CD4-positive, alpha-beta T cell treated with Interleukin-17A for 1 hour (primary cell): ENCODE measurements around the gene AWAT1.
"Not testable (repeated sequence)": the region's sequence is repeated elsewhere in the genome, so short reads cannot be mapped to it uniquely, and the experiment has no call there.

Source experiments
- DNase-seq: peaks from one replicate; pipeline ENCODE4 v3.0.0-alpha.2; 2020

The AWAT1 gene

GRCh38 chrX:70234355-70234754, at the start of gene AWAT1:
Gene AWAT1, plus strand, starts transcription at chrX:70234655. Its CDS starts 41 bp downstream, at chrX:70234696.
- no peak for DNase-seq

- no peak for DNase-seq
These were observed 44.2 kb upstream of the AWAT1 start for GRCh38 chrX:70190225-70190624.

GRCh38 chrX:70196961-70197720, 37.3 kb upstream of the AWAT1 start:
- DNase-seq = peak; percentile 74

- DNase-seq = no peak
These were observed 32.7 kb upstream of the AWAT1 start for GRCh38 chrX:70201732-70202131.

- no peak for DNase-seq
These were observed 26.0 kb upstream of the AWAT1 start for GRCh38 chrX:70208479-70208878.

- not testable (repeated sequence) for DNase-seq
These were observed 24.9 kb upstream of the AWAT1 start for GRCh38 chrX:70209570-70209969.

- DNase-seq = no peak
These were observed 14.3 kb upstream of the AWAT1 start for GRCh38 chrX:70219938-70220764.

GRCh38 chrX:70226048-70226447, 8.4 kb upstream of the AWAT1 start:
- no peak for DNase-seq

GRCh38 chrX:70226687-70227086, 7.8 kb upstream of the AWAT1 start:
- no peak for DNase-seq

GRCh38 chrX:70231666-70232065, 2.8 kb upstream of the AWAT1 start:
- DNase-seq = no peak

GRCh38 chrX:70240751-70241150, 6.3 kb downstream of the AWAT1 start:
- no peak for DNase-seq

- no peak for DNase-seq
These were observed 7.0 kb downstream of the AWAT1 start for GRCh38 chrX:70241501-70241900.

- DNase-seq = not testable (repeated sequence)
These were observed 9.1 kb downstream of the AWAT1 start for GRCh38 chrX:70243601-70244000.

GRCh38 chrX:70244881-70245280, 10.4 kb downstream of the AWAT1 start:
- DNase-seq = no peak

GRCh38 chrX:70247252-70247651, 12.8 kb downstream of the AWAT1 start:
- DNase-seq = no peak

GRCh38 chrX:70252491-70252890, 18.0 kb downstream of the AWAT1 start:
- no peak for DNase-seq

- DNase-seq = no peak
These were observed 19.1 kb downstream of the AWAT1 start for GRCh38 chrX:70253377-70254062.

GRCh38 chrX:70254063-70254400, 19.6 kb downstream of the AWAT1 start:
- no peak for DNase-seq

GRCh38 chrX:70254909-70255308, 20.5 kb downstream of the AWAT1 start:
- no peak for DNase-seq

- DNase-seq = no peak
These were observed 21.0 kb downstream of the AWAT1 start for GRCh38 chrX:70255452-70255851.

- DNase-seq = no peak
These were observed 23.2 kb downstream of the AWAT1 start for GRCh38 chrX:70257423-70258288.

- DNase-seq = no peak
These were observed 25.6 kb downstream of the AWAT1 start, which contains the start of gene P2RY4 for GRCh38 chrX:70260104-70260503. Gene P2RY4, minus strand, starts transcription at chrX:70260204. Its CDS starts 580 bp downstream, at chrX:70259624.
